IMR-90 (cell line): ENCODE data around the gene CGB5. TPM values are rescaled to one million over a fixed set of nuclear protein-coding genes. Genes with fewer than 3 reads are reported as not detected.

Experiments used
- ATAC-seq: fragments of 200-7000 bp; cut with Tn5 transposase; 2 replicates; pipeline ENCODE4 v1.9.1; 2020; ENCODE audit warnings: low read depth, mild to moderate bottlenecking, moderate library complexity
- BruUV-seq: library from RNA; stranded (reverse); fragments of 400-500 nt; replicated peaks from 2 replicates; lab custom pipeline; 2021; lab: Mats Ljungman, UMichigan
- CTCF ChIA-PET: fragments of 300-600 bp; formaldehyde crosslinking; extraction: SDS; loops from one replicate; lab custom pipeline; 2021; ENCODE audit warnings: antibody characterized with exemption; lab: Yijun Ruan, JAX
- POLR2A ChIA-PET: fragments of 300-600 bp; sonication (Branson Sonifier 250); formaldehyde crosslinking; loops from one replicate; lab custom pipeline; 2022; ENCODE audit warnings: antibody characterized with exemption; ENCODE audit not compliant: unreplicated experiment; lab: Charles Lee
- DNase-seq: peaks from one replicate; pipeline ENCODE4 v3.0.0; 2013
- H2AFZ ChIP-seq: replicated peaks from 2 replicates; pipeline ENCODE3; 2013; ENCODE audit warnings: low read length, mild to moderate bottlenecking; ENCODE audit not compliant: poor library complexity
- H2AK5ac ChIP-seq: 2 replicates; pipeline ENCODE4 v1.6.1; 2013; ENCODE audit warnings: low read depth, low read length, inconsistent platforms
- H2AK9ac ChIP-seq: replicated peaks from 2 replicates; pipeline ENCODE3; 2013; ENCODE audit warnings: mild to moderate bottlenecking, low read depth, low read length, moderate library complexity; ENCODE audit not compliant: poor library complexity
- H2BK120ac ChIP-seq: 2 replicates; pipeline ENCODE4 v1.6.1; 2013; ENCODE audit warnings: low read depth, low read length, inconsistent platforms
- H2BK15ac ChIP-seq: 3 replicates; pipeline ENCODE4 v1.6.1; 2013; ENCODE audit warnings: low read depth, low read length, inconsistent platforms
- H2BK20ac ChIP-seq: 2 replicates; pipeline ENCODE4 v1.6.1; 2013; ENCODE audit warnings: low read depth, mild to moderate bottlenecking, inconsistent platforms, low read length, moderate library complexity
- H2BK5ac ChIP-seq: 2 replicates; pipeline ENCODE4 v1.6.1; 2013; ENCODE audit warnings: mild to moderate bottlenecking, low read depth, low read length, inconsistent platforms; ENCODE audit not compliant: poor library complexity, severe bottlenecking
- H3K14ac ChIP-seq: replicated peaks from 2 replicates; pipeline ENCODE4 v1.6.1; 2013; ENCODE audit warnings: low read depth, low read length, inconsistent platforms
- H3K18ac ChIP-seq: 2 replicates; pipeline ENCODE4 v1.6.1; 2013; ENCODE audit warnings: low read depth, low read length, control low read depth
- H3K23ac ChIP-seq: 2 replicates; pipeline ENCODE4 v1.6.1; 2013; ENCODE audit warnings: low read depth, low read length, inconsistent platforms
- H3K27ac ChIP-seq: 2 replicates; pipeline ENCODE4 v1.5.1; 2013; ENCODE audit warnings: mild to moderate bottlenecking, control low read depth, low read length; ENCODE audit not compliant: insufficient read depth
- H3K27me3 ChIP-seq: 2 replicates; pipeline ENCODE4 v1.6.1; 2013; ENCODE audit warnings: low read length; ENCODE audit not compliant: control insufficient read depth, insufficient read depth
- H3K36me3 ChIP-seq: 2 replicates; pipeline ENCODE4 v1.6.1; 2013; ENCODE audit warnings: low read length, mixed read lengths; ENCODE audit not compliant: control insufficient read depth, insufficient read depth
- H3K4ac ChIP-seq: 2 replicates; pipeline ENCODE4 v1.6.1; 2013; ENCODE audit warnings: low read depth, low read length, inconsistent platforms
- H3K4me1 ChIP-seq: 2 replicates; pipeline ENCODE4 v1.6.1; 2013; ENCODE audit warnings: low read length, mixed read lengths; ENCODE audit not compliant: control insufficient read depth, insufficient read depth
- H3K4me2 ChIP-seq: 2 replicates; pipeline ENCODE4 v1.6.1; 2013; ENCODE audit warnings: low read depth, mild to moderate bottlenecking, control low read depth, low read length, moderate library complexity
- H3K4me3 ChIP-seq: 2 replicates; pipeline ENCODE4 v1.5.1; 2013; ENCODE audit warnings: low read depth, mild to moderate bottlenecking, control low read depth, low read length, moderate library complexity; ENCODE audit not compliant: insufficient read depth
- H3K56ac ChIP-seq: 2 replicates; pipeline ENCODE4 v1.6.1; 2013; ENCODE audit warnings: low read length, inconsistent platforms; ENCODE audit not compliant: insufficient read depth; ENCODE audit errors: extremely low read depth
- H3K79me1 ChIP-seq, 2 experiments: 2 replicates each; pipeline ENCODE4 v1.6.1; 2013; ENCODE audit warnings: low read length in 2 of 2, inconsistent platforms in 1 of 2, low read depth in 1 of 2
- H3K9ac ChIP-seq: 2 replicates; pipeline ENCODE4 v1.6.1; 2013; ENCODE audit warnings: low read depth, low read length, control low read depth
- H3K9me1 ChIP-seq: 2 replicates; pipeline ENCODE4 v1.6.1; 2013; ENCODE audit warnings: low read length, inconsistent platforms; ENCODE audit not compliant: insufficient read depth
- H3K9me3 ChIP-seq: 2 replicates; pipeline ENCODE4 v1.6.1; 2013; ENCODE audit warnings: low read length; ENCODE audit not compliant: control insufficient read depth, insufficient read depth
- H4K20me1 ChIP-seq: 2 replicates; pipeline ENCODE4 v1.6.1; 2013; ENCODE audit warnings: low read length, inconsistent platforms; ENCODE audit not compliant: insufficient read depth
- H4K5ac ChIP-seq: 2 replicates; pipeline ENCODE4 v1.6.1; 2013; ENCODE audit warnings: mild to moderate bottlenecking, low read depth, low read length, control low read depth
- H4K8ac ChIP-seq, 2 experiments: 2 replicates each; pipeline ENCODE4 v1.6.1; 2013; ENCODE audit warnings: low read depth in 2 of 2, low read length in 2 of 2, control low read depth in 1 of 2, inconsistent platforms in 1 of 2
- H4K91ac ChIP-seq: 2 replicates; pipeline ENCODE4 v1.6.1; 2013; ENCODE audit warnings: low read depth, low read length, inconsistent platforms; ENCODE audit not compliant: insufficient read depth
- BHLHE40 ChIP-seq: fragments of 150-350 bp; IDR thresholded peaks from 2 replicates; pipeline ENCODE4 v1.6.1; 2016; ENCODE audit warnings: mild to moderate bottlenecking, low read depth, low read length
- CEBPB ChIP-seq: IDR thresholded peaks from 2 replicates; pipeline ENCODE4 v1.6.1; 2012; ENCODE audit warnings: low read depth, low read length, improper control_type of control experiment
- FOS ChIP-seq: fragments of 150-350 bp; IDR thresholded peaks from 2 replicates; pipeline ENCODE4 v1.6.1; 2016; ENCODE audit warnings: low read depth, low read length
- MAFK ChIP-seq: IDR thresholded peaks from 2 replicates; pipeline ENCODE4 v1.6.1; 2012; ENCODE audit warnings: low read depth, low read length, improper control_type of control experiment
- MAZ ChIP-seq: IDR thresholded peaks from 2 replicates; pipeline ENCODE4 v1.6.1; 2012; ENCODE audit warnings: low read depth, mild to moderate bottlenecking, low read length, improper control_type of control experiment, moderate library complexity, borderline replicate concordance
- NFE2L2 ChIP-seq: fragments of 150-350 bp; IDR thresholded peaks from 2 replicates; pipeline ENCODE4 v1.6.1; 2016; ENCODE audit warnings: low read depth, mild to moderate bottlenecking, low read length
- POLR2A ChIP-seq: IDR thresholded peaks from 2 replicates; pipeline ENCODE4 v1.6.1; 2012; ENCODE audit warnings: mild to moderate bottlenecking, low read depth, low read length
- RFX5 ChIP-seq: IDR thresholded peaks from 2 replicates; pipeline ENCODE4 v1.8.0; 2012; ENCODE audit warnings: low read depth, mild to moderate bottlenecking, low read length, moderate library complexity
- SMC3 ChIP-seq: fragments of 150-350 bp; IDR thresholded peaks from 2 replicates; pipeline ENCODE4 v1.6.1; 2016; ENCODE audit warnings: low read depth, mild to moderate bottlenecking, antibody characterized with exemption, low read length, moderate library complexity
- WGBS, 2 experiments: methylation state at CpG; one replicate each; pipeline versions ENCODE4 v1.1.5 to v1.1.7; 2013; ENCODE audit warnings: missing lambda C conversion rate in 2 of 2; ENCODE audit not compliant: insufficient read length in 1 of 2; ENCODE audit errors: extremely low coverage in 2 of 2; 5-methylcytosine and 5-hydroxymethylcytosine counted together
- dilution Hi-C: fragments of 300-500 bp; cut with HindIII; formaldehyde crosslinking; loops from one replicate; pipeline ENCODE4 v1.14.3; 2018; ENCODE audit warnings: low sequenced_read_pairs; ENCODE audit not compliant: unreplicated experiment
- in situ Hi-C: fragments of 300-500 bp; cut with MboI; formaldehyde crosslinking; loops from 3 replicates; pipeline ENCODE4 v1.14.3; 2019; ENCODE audit warnings: low sequenced_read_pairs, inconsistent platforms, mixed read lengths
- intact Hi-C: fragments of 100-400 bp; cut with micrococcal nuclease; formaldehyde crosslinking; loops from 2 replicates; pipeline ENCODE4 v1.10.0; 2022
- polyA plus RNA-seq, 3 experiments: library from polyadenylated mRNA; depleted of rRNA; stranded (reverse); fragments of >200 nt; gene quantifications; 2 replicates each; pipeline ENCODE4 v1.2.3, GENCODE V29; 2012; ENCODE audit warnings: low replicate concordance in 1 of 3
- total RNA-seq: library from RNA; depleted of rRNA; stranded (reverse); fragments of >200 nt; gene quantifications from 2 replicates; pipeline ENCODE4 v1.2.3, GENCODE V29; 2012
- TF ChIP-seq, protein P1 (sequence below): fragments of 150-350 bp; IDR thresholded peaks from 2 replicates; pipeline ENCODE4 v1.6.1; 2017; ENCODE audit warnings: mild to moderate bottlenecking, antibody characterized with exemption, low read length, low read depth
- TF ChIP-seq, protein P2 (sequence below): conservative IDR thresholded peaks from 2 replicates; pipeline ENCODE4 v1.5.1; 2012; ENCODE audit warnings: mild to moderate bottlenecking, low read depth, low read length, improper control_type of control experiment

Gene CGB5
- total and polyA plus RNA-seq, 2 of the 4 experiments (the other 2 are of a cell fraction), result not detected

DNA sequence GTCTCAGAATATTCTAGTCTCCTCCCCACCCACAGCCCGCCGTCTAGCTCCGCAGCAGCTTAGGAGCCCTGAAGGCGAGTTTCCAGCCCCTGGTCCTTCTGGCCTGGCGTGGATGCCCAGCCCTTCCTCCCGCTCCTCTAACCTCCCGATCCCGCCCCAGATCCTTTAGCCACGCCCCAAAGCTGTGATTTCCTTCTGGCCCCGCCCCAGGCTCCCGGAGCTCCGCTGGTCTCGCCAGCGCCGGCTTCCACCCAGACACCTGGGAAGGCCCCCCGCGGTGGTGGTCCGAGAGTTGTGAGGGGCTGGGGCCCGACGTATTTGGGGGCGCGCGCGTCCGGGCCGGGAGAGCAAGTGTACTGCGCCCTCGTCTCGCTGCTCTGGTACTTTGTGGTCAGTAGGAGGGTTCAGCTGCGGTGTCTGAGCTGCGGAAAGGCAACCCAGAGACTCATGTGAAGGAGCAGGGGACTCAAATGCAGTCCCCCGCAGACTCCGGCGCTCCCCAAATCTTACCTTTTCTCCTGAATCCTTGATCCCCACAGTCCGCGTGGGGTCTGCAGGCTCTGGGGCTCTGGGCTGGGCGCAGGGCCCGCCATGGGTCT is 14.1 kb downstream of the CGB5 start, which contains the start of gene CGB7 (continued):
- TF ChIP-seq, protein P1, sequence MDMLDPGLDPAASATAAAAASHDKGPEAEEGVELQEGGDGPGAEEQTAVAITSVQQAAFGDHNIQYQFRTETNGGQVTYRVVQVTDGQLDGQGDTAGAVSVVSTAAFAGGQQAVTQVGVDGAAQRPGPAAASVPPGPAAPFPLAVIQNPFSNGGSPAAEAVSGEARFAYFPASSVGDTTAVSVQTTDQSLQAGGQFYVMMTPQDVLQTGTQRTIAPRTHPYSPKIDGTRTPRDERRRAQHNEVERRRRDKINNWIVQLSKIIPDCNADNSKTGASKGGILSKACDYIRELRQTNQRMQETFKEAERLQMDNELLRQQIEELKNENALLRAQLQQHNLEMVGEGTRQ, result no peak
- TF ChIP-seq MAFK, result no peak

DNA sequence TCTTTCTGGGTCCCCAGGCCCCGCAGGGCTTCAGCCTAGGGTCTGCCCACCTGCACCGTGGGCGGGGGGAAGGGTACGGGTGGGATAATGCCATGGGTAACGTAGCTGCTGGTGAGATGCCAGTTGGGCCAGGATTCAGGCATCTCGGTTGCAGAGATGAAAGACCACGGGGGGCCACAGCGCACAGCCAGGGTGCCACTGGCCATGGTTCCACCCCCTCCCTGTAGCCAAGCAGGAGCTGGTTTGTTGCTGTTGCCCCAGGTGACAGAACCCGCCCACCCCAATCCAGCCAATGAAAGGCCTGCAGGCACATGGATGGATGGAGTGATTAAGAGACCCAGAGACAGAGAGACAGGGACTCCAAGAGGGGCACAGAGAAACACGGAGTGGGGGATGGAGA is 14.9 kb downstream of the CGB5 start:
- Histone ChIP-seq H2BK120ac (no peak overlapping the region), H2BK15ac (no peak overlapping the region), H3K23ac (no peak overlapping the region), H3K27me3 (peaks cover 9% of the 10 kb centered on the region; the same call in 1 of the 2 replicates), H3K4ac (no peak overlapping the region), H3K9me1 (no peaks in the 10 kb centered on the region), H3K9ac (no peak overlapping the region), H2AK5ac (no peak overlapping the region), H3K36me3 (no peaks in the 10 kb centered on the region), H4K8ac (no peak overlapping the region), H2AFZ (no peak overlapping the region), H3K79me1 (peaks cover 0 to 5% of the 10 kb centered on the region in 2 experiments; a peak in 3 of 4 replicates), H3K4me2 (no peak overlapping the region), H3K14ac (no peak overlapping the region), H2BK5ac (no peak overlapping the region), H3K18ac (no peak overlapping the region), H3K4me3 (no peak overlapping the region), H2BK20ac (no peak overlapping the region), H3K27ac (no peak overlapping the region), H3K9me3 (no peaks in the 10 kb centered on the region), H4K20me1 (no peaks in the 10 kb centered on the region), H4K5ac (no peak overlapping the region), H3K4me1 (peaks cover 2% of the 10 kb centered on the region; the same call in 1 of the 2 replicates), H4K91ac (no peak overlapping the region), H2AK9ac (peak overlapping the region; percentile 55), H3K56ac (no peak overlapping the region)
- dilution Hi-C loops (no loop called here), intact Hi-C loops (loop anchor here (5.0 kb wide), 1 partner anchor 66 kb away; the partner anchor contains the start of genes GYS1 and RUVBL2), in situ Hi-C loops (no loop called here)
- ChIA-PET POLR2A (no interaction called here), CTCF (no interaction called here)
- DNase-seq, result peak; percentile 25
- 0% methylated on average over 1 of the region's 10 CpGs; no CpG with 5 or more reads in 1 of the 2 experiments for WGBS, 2 experiments
- no TSS peak for BruUV-seq
- no peak for ATAC-seq
- TF ChIP-seq POLR2A (no peak), NFE2L2 (no peak), BHLHE40 (no peak), RFX5 (no peak), MAZ (no peak), CEBPB (no peak), SMC3 (no peak), FOS (no peak), MAFK (no peak)
- TF ChIP-seq, protein P1, result no peak
- TF ChIP-seq, protein P2, sequence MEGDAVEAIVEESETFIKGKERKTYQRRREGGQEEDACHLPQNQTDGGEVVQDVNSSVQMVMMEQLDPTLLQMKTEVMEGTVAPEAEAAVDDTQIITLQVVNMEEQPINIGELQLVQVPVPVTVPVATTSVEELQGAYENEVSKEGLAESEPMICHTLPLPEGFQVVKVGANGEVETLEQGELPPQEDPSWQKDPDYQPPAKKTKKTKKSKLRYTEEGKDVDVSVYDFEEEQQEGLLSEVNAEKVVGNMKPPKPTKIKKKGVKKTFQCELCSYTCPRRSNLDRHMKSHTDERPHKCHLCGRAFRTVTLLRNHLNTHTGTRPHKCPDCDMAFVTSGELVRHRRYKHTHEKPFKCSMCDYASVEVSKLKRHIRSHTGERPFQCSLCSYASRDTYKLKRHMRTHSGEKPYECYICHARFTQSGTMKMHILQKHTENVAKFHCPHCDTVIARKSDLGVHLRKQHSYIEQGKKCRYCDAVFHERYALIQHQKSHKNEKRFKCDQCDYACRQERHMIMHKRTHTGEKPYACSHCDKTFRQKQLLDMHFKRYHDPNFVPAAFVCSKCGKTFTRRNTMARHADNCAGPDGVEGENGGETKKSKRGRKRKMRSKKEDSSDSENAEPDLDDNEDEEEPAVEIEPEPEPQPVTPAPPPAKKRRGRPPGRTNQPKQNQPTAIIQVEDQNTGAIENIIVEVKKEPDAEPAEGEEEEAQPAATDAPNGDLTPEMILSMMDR, result no peak
